Measurements from ENCODE around the gene AGMAT.
A peak's percentile ranks its signal among the peaks of the same experiment; 100 is the strongest.

AGMAT gene

DNA sequence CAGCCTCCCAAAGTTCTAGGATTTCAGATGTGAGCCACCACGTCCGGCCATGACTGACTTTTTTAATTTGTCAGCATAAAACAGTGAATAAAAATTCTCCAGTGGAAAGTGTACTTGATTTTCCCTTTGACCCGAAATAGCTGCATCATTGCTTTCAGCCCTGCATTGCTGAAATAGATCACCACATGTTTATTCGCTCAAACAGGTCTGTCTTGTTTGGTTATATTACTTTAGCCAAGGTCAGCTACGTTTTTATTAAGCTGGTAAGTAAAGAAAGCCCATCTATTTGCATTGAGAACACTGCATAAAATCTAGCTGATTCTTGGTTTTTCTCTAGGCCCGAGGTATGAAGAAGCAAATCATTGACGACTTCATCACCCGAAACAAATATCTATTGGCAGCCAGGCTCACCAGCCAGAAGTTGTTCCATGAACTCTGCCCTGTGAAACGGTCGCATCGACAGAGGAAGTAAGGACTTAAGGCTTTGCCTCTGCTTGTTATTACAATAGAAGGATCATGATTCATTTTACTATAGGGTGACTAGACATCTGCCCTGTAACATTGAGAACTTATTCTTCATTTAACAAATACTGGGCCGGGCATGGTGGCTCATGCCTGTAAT, 25.6 kb downstream of the AGMAT start:
- DNase-seq (ENCODE audit: low read depth): no peak

DNA sequence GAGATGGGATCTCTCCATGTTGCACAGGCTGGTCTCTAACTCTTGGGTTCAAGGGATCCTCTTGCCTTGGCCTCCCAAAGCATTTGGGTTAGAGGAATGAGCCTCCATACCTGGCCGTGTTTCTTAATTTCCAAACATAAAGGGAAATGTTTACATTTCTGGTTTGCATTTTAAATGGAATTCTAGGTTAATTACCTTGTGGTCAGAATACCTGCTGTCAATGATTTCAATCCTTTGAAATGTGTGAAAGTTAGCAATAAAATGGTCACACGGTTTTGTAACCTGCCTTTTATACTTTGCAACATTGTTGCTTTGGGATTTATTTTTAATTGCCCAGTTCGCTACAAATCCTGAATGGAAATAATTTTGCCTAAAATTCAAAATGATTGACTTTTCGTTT, 26.3 kb downstream of the AGMAT start:
- no peak for DNase-seq (ENCODE audit: low read depth)

DNA sequence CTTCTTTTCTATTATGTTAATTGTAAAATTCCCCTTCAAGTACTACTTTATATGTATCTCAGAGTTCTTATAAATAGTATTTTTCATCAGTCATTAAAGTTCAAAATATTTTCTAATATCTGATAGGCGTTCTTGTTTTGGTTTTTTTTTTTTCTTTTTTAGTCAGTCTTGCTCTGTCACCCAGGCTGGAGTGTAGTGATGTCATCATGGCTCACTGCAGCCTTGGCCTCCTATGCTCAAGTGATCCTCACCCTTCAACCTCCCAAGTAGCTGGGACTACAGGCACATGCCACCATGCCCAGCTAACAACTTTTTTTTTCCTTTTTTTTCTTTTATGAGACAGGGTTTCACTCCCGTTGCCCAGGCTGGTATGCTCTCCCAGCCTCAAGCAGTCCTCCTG, 27.3 kb downstream of the AGMAT start:
- no peak for DNase-seq (ENCODE audit: low read depth)

DNA sequence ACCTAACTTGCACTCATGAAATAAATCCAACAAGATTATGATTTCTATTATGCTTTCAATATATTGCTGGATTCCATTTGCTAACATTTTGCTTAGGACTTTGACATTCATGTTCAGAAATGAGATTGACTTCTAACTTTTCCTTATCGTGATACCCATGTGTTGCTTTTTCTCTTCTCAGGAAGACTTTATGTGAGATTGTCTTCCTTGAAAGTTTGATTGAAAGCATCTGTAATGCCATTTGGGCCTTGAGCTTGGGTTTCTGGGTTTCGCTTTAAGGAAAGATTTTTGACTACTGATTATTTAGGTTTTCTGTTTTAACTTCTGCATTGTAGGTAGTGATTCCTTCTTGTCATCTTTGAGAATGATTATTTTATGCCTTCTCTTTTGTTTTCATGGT, 27.8 kb downstream of the AGMAT start:
- DNase-seq (ENCODE audit: low read depth): no peak

DNA sequence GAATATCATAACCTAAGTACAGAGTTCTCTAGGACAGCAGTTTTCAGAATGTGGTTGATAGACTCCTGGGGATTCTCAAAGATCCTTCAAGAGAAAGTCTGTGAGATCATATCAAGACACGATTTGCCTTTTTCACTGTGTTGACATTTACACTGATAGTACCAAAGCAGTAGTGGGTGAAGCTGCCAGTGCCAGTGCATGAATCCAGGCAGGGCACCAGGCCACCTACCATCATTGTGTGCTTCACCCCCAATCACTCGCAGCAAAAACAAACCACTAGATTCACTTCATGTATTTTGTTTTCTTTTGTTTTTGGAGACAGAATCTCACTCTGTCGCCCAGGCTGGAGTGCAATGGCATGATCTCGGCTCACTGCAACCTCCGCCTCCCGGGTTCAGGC, 34.3 kb downstream of the AGMAT start:
- no peak for DNase-seq (ENCODE audit: low read depth)

DNA sequence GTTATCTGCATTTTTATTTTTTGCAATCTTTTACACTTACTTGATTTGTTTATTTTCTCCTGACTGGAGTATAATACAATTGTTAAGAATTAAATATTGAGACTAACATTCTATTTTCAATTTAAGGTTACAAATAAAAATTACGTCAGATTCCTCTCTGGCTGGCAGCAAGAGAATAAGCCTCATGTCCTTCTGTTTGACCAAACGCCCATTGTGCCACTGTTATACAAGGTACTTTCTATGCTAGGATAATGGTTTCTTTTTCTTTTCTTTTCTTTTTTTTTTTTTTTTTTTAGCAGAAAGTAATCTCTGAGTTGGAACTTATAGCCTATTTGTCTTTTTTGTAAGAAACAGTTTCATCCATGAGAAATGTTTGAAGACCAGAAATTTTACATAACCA, 38.2 kb downstream of the AGMAT start:
- no peak for DNase-seq (ENCODE audit: low read depth)

DNA sequence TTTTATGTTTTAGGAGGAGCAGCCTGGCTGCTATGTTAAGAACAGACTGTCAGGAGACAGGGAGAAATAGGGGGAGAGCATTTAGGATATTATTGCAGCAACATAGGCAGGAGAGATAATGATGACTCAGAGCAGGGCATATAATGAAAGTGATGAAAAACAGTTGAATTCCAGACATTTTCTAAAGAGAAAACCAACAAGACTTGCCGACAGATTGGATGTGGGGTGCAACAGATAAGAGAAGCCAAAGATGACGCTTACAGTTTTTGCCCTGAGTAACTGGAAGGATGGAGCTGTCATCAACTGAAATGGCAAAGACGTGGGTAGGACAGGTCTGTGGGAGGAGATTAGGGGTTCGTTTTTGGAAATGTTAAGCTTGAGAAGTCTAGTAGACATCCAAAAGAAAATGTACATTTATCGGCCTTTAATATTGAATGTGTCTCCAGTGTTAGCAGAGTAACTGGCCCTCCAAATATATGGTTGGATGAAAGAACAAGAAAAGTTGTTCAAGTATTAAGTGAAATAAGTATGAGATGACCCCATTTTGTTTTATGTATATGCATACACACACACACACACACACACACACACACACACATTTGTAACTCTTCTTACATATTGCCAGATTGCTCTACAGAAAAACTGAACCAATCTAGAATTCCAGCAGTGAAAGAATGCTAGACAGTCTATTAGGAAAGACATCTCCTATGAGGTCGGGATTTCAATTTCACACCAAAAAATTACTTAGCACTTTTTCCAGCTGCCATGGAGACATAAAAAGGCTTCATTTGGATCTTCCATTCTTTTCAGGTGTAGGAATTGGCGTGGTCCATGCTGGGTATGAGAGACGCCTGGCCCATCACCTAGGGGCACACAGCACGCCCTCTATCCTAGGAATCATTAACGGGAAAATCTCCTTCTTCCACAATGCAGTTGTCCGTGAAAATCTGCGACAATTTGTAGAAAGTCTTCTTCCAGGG, 41.0 kb downstream of the AGMAT start:
- DNase-seq (ENCODE audit: low read depth): no peak

DNA sequence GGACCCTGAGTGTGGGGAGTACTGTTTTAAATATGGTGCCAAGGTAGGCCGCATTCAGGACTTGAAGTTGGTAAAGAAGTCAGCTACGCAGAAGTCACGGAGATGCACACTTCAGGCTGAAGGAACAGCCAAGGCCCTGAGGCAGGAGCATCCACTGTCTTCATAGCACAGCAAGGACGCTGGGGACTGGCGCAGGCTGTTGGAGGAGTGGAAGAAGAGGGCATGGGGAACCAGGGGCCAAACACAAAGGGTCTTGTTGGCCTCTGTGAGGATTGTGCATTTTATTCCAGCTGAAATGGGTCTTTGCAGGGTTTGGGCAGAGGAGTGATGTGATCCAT, 41.6 kb downstream of the AGMAT start:
- no peak for DNase-seq (ENCODE audit: low read depth)

DNA sequence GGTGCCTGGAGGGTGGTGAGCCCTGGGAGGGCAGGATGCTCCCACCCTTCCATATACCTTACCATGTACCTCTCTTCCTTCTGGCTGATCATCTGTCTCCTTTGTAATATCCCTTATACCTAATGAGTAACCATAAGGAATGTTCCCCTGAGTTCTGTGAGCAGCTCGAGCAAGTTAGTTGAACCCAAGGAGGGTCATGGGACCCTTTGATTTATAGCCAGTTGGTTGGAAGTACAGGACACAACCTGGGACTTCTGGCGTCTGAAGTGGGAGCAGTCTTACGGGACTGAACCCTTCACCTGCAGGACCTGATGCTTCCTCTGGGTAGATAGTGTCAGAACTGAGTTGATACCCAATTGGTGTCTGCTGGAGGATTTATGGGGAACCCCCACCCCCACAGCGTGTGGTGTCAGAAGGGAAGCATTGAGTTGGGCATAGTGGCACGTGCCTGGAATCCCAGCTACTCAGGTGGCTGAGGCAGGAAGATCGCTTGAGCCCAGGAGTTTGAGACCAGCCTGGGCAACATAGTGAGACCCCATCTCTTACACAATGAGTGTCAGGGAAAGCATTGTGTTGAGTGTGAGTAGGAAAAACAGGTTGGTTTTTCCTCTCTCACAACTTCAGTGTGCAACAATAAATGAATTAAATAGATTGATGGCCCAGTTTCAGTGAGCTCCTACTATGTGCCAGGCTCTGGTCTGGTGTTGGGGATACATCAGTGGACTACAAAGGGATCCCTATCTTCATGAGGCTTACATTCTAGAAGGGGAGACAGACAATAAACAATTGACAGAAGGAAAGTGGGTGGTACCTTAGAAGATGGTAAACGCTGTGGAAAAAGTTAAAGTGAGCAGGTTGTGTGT, 42.2 kb downstream of the AGMAT start:
- DNase-seq (ENCODE audit: low read depth): no peak

DNA sequence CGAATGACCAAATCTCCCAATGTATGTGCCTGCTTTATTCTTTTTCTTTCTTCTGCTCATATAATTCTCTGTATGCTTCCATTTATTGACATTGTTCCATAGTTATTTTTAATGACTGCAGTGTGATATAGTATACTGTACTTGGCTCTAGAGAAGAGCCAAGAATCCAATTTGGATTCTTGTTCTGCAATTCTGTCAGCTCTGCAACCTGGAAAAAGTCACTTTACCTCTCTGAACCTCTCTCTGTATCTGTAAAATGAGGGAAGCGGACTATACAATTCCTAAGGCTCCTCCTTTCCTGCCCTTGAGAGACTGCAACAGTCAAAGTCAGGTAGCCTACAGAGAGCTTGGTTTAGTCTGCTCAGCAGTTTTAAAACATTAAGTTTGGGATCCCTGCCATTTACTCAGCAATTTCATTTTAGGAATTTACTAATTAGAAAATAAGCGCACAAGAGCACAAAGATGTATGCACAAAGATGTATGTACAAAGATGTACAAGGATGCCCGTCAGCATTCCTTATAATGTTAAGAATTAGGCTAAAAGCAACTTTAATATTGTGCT, 43.5 kb downstream of the AGMAT start:
- DNase-seq (ENCODE audit: low read depth): no peak

DNA sequence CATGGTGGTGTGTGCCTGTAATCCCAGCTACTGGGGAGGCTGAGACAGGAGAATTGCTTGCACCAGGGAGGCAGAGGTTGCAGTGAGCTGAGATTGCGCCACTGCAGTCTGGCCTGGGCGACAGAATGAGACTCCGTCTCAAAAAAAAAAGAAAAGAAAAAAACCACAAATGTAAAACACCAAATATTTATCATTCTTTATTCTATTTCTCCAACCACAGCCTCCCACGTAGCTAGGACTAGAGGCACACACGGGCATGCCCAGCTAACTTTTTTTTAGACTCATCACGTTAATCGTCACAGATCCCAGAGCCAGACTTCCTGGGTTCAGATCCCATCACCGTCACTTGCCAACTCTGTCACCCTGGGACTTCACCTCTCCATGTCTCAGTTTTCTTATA, 44.7 kb downstream of the AGMAT start:
- DNase-seq (ENCODE audit: low read depth): no peak

DNA sequence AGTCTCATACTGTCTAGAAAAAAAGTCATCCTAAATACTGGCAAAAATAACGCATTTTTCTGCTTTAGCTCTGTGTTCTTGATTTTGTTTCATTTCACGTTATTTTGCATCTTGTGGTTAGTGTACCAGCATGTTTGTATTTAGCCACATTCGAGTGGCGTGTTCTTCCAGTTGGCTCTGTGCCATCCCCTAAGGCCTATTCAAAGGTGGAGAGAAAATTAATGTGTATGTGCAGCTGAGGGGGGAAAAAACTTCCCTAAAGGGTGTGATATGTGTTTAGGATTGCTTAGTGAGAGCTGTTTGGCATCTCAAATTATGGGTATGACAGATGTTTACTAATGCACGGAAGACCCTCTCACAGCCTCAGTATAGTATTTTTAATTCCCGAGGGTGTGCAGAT, 46.1 kb downstream of the AGMAT start:
- no peak for DNase-seq (ENCODE audit: low read depth)

DNA sequence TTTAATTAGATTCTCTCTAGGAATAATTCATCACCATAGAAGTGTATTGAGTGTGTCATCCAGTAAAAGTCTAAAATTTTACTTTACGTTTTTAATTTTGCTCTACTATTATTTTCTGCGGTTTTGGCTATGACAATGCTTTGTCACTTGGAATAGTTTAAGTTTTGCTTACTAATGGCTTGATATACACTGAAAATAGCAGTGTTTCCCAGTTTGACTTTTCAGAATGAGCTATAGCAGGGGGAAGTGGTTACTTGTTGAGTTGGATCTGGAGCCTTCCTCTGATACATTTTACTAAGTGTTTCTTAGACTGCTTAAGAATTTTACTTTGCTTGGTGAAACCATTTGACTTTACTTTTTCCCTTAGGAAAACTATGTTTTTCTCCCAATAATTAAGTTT, 53.2 kb downstream of the AGMAT start:
- DNase-seq (ENCODE audit: low read depth): no peak

DNA sequence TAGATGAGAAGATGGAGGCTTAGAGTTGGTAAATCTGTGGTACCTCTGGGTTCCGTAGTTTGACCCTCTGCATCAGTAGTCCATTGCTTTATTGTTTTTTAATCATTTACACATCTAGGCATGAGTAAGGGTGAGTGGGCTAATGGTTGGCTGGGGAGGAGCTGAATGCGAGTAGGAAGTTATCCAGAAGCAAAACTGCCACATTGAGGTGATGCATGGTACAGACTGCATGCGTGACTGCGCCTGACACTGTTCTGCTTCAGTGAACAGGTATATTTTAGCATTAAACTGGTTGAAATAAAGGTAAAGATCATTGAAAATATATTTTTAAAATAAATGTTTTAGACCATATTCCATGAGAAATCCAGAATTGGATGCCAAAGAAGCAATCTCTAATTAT, 53.8 kb downstream of the AGMAT start:
- no peak for DNase-seq (ENCODE audit: low read depth)

DNA sequence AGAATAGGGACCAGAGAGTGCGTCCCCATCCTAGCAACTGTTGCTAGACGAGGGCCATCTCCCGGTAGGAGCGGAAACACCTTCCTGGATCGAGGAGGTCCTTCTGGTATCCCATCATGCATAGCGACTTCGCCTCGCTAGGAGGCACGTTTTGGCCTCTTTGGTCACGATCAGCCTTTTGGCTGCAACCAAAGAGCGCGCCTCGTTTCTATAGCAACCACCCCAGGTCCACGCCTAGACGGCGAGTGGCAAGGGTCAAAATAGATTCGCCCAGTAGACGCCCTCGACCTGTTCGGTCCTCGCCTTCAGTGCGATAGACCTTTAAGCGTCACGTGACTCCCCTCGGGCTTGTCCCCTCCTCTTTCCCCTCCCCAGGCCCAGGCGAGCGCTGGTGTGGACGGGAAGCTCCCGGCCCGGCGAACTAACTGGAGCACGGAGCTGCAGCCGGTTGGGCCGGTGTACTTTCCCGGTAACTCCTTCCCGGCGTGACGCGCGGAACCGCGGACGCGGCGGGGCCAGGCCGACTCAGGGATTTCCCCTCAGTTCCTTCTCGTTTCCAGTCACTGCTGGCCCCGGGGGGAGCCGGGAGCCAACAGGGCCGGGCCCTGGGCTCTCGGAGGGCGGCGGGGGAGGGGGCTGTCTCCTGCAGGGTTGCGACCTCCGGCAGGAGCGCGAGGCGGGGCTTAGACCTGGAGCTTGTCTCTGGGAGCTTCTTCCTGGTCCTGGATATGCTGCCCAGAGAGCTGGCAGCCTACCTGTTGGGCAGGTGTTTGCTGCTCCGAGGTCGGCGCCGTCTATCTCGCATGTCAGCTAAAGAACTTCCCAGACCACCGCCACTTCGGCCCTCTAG, 58.1 kb downstream of the AGMAT start, which contains the start of gene DNAJC16:
Gene DNAJC16 (plus strand): TSS at position 359 of the 850 bp plus-strand sequence. CDS start 2,258 bp downstream, outside the sequence.
- peak; percentile 93 for DNase-seq (ENCODE audit: low read depth)

DNA sequence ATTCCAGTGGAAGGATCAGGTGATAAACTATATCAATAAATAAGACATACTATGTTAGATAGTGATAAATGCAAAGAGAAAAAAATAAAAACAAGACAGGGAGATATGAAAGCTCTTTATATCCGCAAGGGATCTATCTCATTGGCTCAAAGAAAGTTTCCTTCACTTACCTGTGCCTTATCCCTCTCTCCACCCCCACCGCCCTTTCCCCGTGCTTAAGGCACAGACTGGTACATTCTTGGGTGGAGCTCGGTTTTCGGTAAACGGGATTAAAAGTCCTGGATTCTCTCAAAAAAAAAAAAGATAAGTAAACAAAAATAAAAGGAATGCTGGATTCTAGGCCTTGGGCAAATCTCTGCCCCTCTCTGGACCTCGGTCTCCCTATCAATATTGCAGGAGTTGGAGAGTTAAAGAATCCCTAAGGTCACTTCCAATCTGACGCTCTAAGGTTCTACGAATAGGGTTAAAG, 58.8 kb downstream of the AGMAT start:
- DNase-seq (ENCODE audit: low read depth): no peak

DNA sequence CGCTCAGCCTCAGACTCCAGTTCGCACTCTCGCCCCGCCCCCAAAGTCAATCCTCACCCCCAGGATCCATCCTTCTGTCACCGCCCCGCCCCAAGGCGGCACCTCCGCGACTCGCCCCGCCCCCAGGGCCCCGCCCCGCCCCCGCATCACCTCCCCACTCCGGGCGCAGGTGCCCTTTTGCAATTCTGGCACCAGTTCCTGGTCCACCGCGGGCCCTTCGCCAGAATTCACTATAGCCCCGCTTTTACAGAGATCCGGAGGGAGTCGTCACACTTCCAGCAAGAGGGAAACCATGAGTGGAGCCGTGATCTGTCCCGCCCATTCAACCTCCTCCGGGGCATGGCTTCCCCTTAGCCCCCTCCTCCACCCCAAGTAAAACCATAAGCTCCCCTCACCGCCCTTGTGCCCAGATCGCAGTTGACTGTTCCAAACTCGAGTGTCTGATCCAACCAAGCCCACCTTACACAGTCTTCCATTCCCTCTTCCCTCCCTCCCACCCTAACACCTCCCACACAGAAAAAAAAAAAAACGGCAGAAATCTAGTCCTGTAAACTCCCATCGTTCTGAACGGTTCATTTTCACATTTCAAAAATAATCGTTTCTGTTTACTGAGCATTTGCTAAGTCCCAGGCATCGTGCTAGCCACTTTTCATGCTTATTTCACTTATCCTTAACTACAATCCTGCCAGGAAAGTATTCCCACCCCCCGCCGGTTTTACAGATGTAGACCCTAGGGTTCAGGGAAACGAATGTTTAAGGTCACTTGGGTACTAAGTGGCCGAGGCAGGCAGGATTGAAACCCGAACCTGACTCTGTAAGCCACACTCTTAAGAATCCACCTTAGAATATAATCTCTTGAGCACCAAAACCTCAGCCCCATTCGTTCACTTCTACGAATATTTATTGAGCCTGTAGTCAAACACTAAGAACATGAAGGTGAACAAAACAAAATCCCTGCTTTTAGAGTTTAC, 59.5 kb downstream of the AGMAT start:
- DNase-seq (ENCODE audit: low read depth): no peak

DNA sequence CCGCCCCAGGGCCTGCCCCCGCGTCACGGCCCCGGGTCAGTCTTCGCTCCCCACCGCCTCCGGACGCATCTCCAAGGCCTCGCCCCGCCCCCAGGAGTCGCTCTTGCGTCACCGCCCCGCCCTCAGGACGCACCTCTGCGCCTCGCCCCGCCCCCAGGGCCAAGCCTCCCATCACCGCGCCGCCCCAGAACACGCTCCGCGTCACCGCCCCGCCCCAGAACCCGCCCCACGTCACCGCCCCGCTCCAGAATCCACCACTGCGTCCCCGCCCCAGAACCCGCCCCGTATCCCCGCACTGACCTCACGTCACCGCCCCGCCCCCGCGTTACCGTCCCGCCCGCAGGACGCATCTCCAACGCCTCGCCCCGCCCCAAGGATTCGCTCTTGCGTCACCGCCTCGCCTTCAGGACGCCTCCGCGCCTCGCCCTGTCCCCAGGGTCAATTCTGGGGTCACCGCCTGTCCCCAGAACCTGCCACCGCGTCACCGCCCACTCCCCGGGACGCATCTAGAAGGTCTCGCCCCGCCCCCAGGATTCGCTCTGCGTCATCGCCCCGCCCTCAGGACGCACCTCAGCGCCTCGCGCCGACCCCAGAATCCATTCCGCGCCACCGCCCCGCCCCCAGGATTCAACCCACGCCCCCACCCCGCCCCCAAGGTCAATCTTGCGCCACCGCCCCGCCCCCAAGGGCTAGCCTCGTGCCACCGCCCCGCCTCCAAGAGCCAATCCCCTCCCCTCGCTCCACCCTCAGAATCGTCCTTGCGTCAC, 60.4 kb downstream of the AGMAT start:
- peak; percentile 99 for DNase-seq (ENCODE audit: low read depth)

DNA sequence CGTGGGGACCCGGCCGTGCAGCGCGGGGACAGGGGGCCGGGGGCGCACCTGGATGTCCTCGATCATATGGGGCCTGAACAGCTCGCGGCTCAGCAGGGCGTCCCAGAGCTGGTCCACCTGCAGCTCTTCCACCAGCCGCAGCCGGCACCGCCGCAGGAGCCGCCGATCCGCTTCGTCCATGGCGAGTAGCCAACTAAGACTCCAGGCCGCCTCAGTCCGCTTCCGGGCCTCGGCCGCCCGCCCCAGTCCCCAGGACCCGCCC, 60.9 kb downstream of the AGMAT start, which contains the start of gene CASP9:
Gene CASP9 (minus strand): TSS at position 195 of the 262 bp plus-strand sequence. CDS start 15 bp downstream, at position 180.
- no peak for DNase-seq (ENCODE audit: low read depth)

All from activated T-helper 1 cell treated with Interleukin-2 at 50 U/mL for 16 hours (primary cell).